ENCODE measurements around the gene STARD13.

DNA sequence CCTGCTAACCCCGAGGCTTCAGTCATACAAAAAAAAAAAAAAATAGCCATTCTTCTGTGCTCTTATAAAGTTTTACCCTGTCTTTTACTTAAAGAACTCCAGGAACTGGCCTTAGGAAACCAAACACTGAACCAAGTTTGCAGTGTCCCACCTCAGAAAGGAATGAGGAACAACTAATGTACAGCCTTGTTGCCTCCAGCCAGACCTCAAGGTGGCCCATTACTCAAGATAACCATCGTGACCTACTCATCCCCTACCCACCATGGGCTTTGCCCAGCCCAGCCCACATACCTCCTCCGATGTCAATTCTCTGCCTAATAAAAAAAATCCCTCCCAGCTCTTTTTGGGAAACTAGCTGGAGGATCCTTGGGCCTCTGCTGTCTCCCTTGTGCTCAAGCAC lies 133.2 kb downstream of the STARD13 start:
- TF ChIP-seq, protein P1, sequence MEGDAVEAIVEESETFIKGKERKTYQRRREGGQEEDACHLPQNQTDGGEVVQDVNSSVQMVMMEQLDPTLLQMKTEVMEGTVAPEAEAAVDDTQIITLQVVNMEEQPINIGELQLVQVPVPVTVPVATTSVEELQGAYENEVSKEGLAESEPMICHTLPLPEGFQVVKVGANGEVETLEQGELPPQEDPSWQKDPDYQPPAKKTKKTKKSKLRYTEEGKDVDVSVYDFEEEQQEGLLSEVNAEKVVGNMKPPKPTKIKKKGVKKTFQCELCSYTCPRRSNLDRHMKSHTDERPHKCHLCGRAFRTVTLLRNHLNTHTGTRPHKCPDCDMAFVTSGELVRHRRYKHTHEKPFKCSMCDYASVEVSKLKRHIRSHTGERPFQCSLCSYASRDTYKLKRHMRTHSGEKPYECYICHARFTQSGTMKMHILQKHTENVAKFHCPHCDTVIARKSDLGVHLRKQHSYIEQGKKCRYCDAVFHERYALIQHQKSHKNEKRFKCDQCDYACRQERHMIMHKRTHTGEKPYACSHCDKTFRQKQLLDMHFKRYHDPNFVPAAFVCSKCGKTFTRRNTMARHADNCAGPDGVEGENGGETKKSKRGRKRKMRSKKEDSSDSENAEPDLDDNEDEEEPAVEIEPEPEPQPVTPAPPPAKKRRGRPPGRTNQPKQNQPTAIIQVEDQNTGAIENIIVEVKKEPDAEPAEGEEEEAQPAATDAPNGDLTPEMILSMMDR (conservative IDR thresholded peaks at IDR 0.05; ENCODE audit: low read length) = no peak
- no peak for TF ChIP-seq EZH2phosphoT487 (IDR thresholded peaks at IDR 0.05; ENCODE audit: borderline replicate concordance, low read depth, low read length)

Data from OCI-LY7 (cell line).